ENCODE results near the gene C10orf88. TPM values are rescaled to one million over a fixed set of nuclear protein-coding genes. Genes with fewer than 3 reads are reported as not detected.

C10orf88 gene
- 10 to 100 TPM; 10.1 to 10.9 TPM for total RNA-seq

GRCh38 chr10:122953902-122954730 lies at the start of gene C10orf88:
TSS of gene C10orf88 (minus strand) at chr10:122954227. CDS start at chr10:122954178, 49 bp downstream.
- ChIA-PET CTCF (interaction anchor here (1.1 to 1.4 kb wide), 2 partner anchors 12 to 25 kb away, joined by 3 read pairs; no protein-coding TSS in a partner anchor), POLR2A (interaction anchor here (1.1 to 1.4 kb wide), 4 partner anchors 27 to 76 kb away, joined by 4 to 10 read pairs (median 4); partner anchors contain the start of genes ACADSB, FAM24B and IKZF5)

- ChIA-PET POLR2A (no interaction called here), CTCF (no interaction called here)
Measured at GRCh38 chr10:123001370-123001769, 47.3 kb upstream of the C10orf88 start.

GRCh38 chr10:123000155-123000554 lies 46.1 kb upstream of the C10orf88 start:
- POLR2A ChIA-PET: no interaction called here

GRCh38 chr10:122999347-122999746 lies 45.3 kb upstream of the C10orf88 start:
- ChIA-PET POLR2A (no interaction called here), CTCF (interaction anchor here (1.2 to 1.5 kb wide), 2 partner anchors 11 to 19 kb away, joined by 3 to 4 read pairs; partner anchors contain the start of gene PSTK)

More at GRCh38 chr10:123000155-123000554, 46.1 kb upstream of the C10orf88 start:
- CTCF ChIA-PET: interaction anchor here (1.2 kb wide), 1 partner anchor 20 kb away, joined by 3 read pairs; the partner anchor contains the start of gene PSTK

- CTCF ChIA-PET: interaction anchor here (1.5 kb wide), 1 partner anchor 12 kb away, joined by 4 read pairs; no protein-coding TSS in a partner anchor
- POLR2A ChIA-PET: no interaction called here
Measured at GRCh38 chr10:122998934-122999333, 44.9 kb upstream of the C10orf88 start.

GRCh38 chr10:122998360-122998917 lies 44.4 kb upstream of the C10orf88 start:
- POLR2A ChIA-PET: no interaction called here
- CTCF ChIA-PET: interaction anchor here (1.5 kb wide), 1 partner anchor 12 kb away, joined by 4 read pairs; no protein-coding TSS in a partner anchor

- ChIA-PET CTCF (no interaction called here), POLR2A (no interaction called here)
Measured at GRCh38 chr10:122997864-122998263, 43.8 kb upstream of the C10orf88 start.

- POLR2A ChIA-PET: no interaction called here
- CTCF ChIA-PET: no interaction called here
Measured at GRCh38 chr10:122995936-122996335, 41.9 kb upstream of the C10orf88 start.

- CTCF ChIA-PET: no interaction called here
- POLR2A ChIA-PET: no interaction called here
Measured at GRCh38 chr10:122993797-122994336, 39.8 kb upstream of the C10orf88 start.

GRCh38 chr10:122992031-122992585 lies 38.1 kb upstream of the C10orf88 start:
- POLR2A ChIA-PET: no interaction called here
- CTCF ChIA-PET: interaction anchor here (1.1 kb wide), 2 partner anchors 12 to 15 kb away, joined by 3 read pairs; partner anchors contain the start of gene PSTK

GRCh38 chr10:122990278-122990677 lies 36.3 kb upstream of the C10orf88 start:
- POLR2A ChIA-PET: no interaction called here
- CTCF ChIA-PET: no interaction called here

GRCh38 chr10:122988501-122988900 lies 34.5 kb upstream of the C10orf88 start:
- ChIA-PET POLR2A (no interaction called here), CTCF (no interaction called here)

- ChIA-PET CTCF (no interaction called here), POLR2A (no interaction called here)
Measured at GRCh38 chr10:122986335-122986734, 32.3 kb upstream of the C10orf88 start.

GRCh38 chr10:122984708-122985107 lies 30.7 kb upstream of the C10orf88 start:
- ChIA-PET CTCF (no interaction called here), POLR2A (no interaction called here)

GRCh38 chr10:122983898-122984297 lies 29.9 kb upstream of the C10orf88 start:
- POLR2A ChIA-PET: interaction anchor here (0.8 kb wide), 1 partner anchor 24 kb away, joined by 3 read pairs; no protein-coding TSS in a partner anchor
- CTCF ChIA-PET: no interaction called here

GRCh38 chr10:122981066-122981464 lies 27.0 kb upstream of the C10orf88 start:
- POLR2A ChIA-PET: interaction anchor here (1.2 to 2.0 kb wide), 3 partner anchors 26 to 173 kb away, joined by 5 to 12 read pairs (median 6); partner anchors contain the start of genes BUB3 and C10orf88
- CTCF ChIA-PET: interaction anchor here (1.0 to 2.8 kb wide), 3 partner anchors 19 to 27 kb away, joined by 3 to 10 read pairs (median 3); partner anchors contain the start of genes ACADSB and IKZF5

- ChIA-PET POLR2A (interaction anchor here (1.0 to 2.0 kb wide), 4 partner anchors 25 to 174 kb away, joined by 3 to 12 read pairs (median 4); partner anchors contain the start of gene BUB3), CTCF (interaction anchor here (0.7 to 2.8 kb wide), 4 partner anchors 11 to 28 kb away, joined by 3 to 10 read pairs (median 3); partner anchors contain the start of genes ACADSB and IKZF5)
Measured at GRCh38 chr10:122980209-122981065, 26.4 kb upstream of the C10orf88 start, which contains the start of gene PSTK. TSS of gene PSTK (plus strand) at chr10:122980401. CDS start at chr10:122980480, 79 bp downstream.

- ChIA-PET POLR2A (no interaction called here), CTCF (no interaction called here)
Measured at GRCh38 chr10:122974543-122975064, 20.6 kb upstream of the C10orf88 start.
